DMS153 (cell line): ENCODE results near the gene CRYGN.

Source experiments
- DNase-seq: peaks from one replicate; lab custom pipeline; 2025; lab: John Stamatoyannopoulos, UW

The CRYGN gene

GRCh38 chr7:151438864-151439601 is 908 bp downstream of the CRYGN start:
- DNase-seq = no peak

GRCh38 chr7:151437866-151438516 is 1.9 kb downstream of the CRYGN start:
- no peak for DNase-seq

- DNase-seq = no peak
Measured at GRCh38 chr7:151437159-151437553, 2.8 kb downstream of the CRYGN start.

- no peak for DNase-seq
Measured at GRCh38 chr7:151436446-151437158, 3.3 kb downstream of the CRYGN start.

GRCh38 chr7:151435971-151436370 is 4.0 kb downstream of the CRYGN start:
- no peak for DNase-seq

- DNase-seq = no peak
Measured at GRCh38 chr7:151435103-151435916, 4.6 kb downstream of the CRYGN start.

- no peak for DNase-seq
Measured at GRCh38 chr7:151434549-151434948, 5.4 kb downstream of the CRYGN start.

GRCh38 chr7:151433721-151434400 is 6.1 kb downstream of the CRYGN start:
- no peak for DNase-seq

- no peak for DNase-seq
Measured at GRCh38 chr7:151432658-151433521, 7.1 kb downstream of the CRYGN start.

- no peak for DNase-seq
Measured at GRCh38 chr7:151431768-151432311, 8.1 kb downstream of the CRYGN start.

GRCh38 chr7:151431281-151431767 is 8.6 kb downstream of the CRYGN start:
- no peak for DNase-seq

- DNase-seq = no peak
Measured at GRCh38 chr7:151430391-151431205, 9.3 kb downstream of the CRYGN start.

GRCh38 chr7:151429560-151430331 is 10.2 kb downstream of the CRYGN start:
- peak; percentile 89 for DNase-seq

- DNase-seq = no peak
Measured at GRCh38 chr7:151429237-151429559, 10.7 kb downstream of the CRYGN start.

GRCh38 chr7:151428378-151429236 is 11.3 kb downstream of the CRYGN start:
- DNase-seq = no peak

GRCh38 chr7:151427705-151428377 is 12.1 kb downstream of the CRYGN start:
- DNase-seq = no peak
